ENCODE data around the gene TOM1L2. TPM values are rescaled to one million over a fixed set of nuclear protein-coding genes. Genes with fewer than 3 reads are reported as not detected.

TOM1L2 gene
- total and polyA plus RNA-seq, 2 of the 4 experiments (the other 2 are of a cell fraction) = 34.4 to 51.7 TPM

DNA sequence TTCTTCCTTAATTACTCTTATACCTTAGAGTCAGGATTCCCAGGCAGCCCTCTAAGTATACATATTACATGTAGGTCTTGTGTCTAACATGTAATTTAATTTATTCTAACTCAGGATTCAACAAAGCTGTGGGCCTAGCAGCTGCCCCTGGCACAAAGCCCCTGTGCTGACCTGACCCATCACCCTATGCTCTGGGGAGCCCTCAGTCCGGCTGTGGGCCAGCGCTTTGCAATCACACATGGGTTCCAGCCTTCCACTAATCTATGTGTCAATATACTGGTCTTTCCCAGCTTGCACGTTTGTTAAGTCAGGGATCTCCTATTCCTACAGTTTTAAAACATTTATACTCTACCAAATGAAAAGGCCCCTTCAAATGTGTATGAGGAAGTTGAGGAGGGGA, 72.7 kb downstream of the TOM1L2 start:
- peaks cover 18% of the 10 kb centered on the region for H3K36me3 ChIP-seq (ENCODE audit: control insufficient read depth, insufficient read depth, low read length)
- in situ Hi-C loops (cut with MboI; ENCODE audit: low sequenced_read_pairs) (loop anchor here (25.0 kb wide), 1 partner anchor 537 kb away; no protein-coding TSS in a partner anchor), dilution Hi-C loops (cut with HindIII; ENCODE audit: low sequenced_read_pairs, unreplicated experiment) (no loop called here), intact Hi-C loops (cut with micrococcal nuclease) (no loop called here)
- H3K9me3 ChIP-seq (ENCODE audit: control insufficient read depth, insufficient read depth, low read length) = no peaks in the 10 kb centered on the region
- CTCF ChIA-PET = interaction anchor here (1.2 to 1.3 kb wide), 2 partner anchors 20 to 134 kb away, joined by 3 to 4 read pairs; no protein-coding TSS in a partner anchor
- no TSS peak for BruUV-seq (replicated peaks)
- H3K18ac ChIP-seq (ENCODE audit: low read depth, low read length) = no peak overlapping the region
- H4K91ac ChIP-seq (ENCODE audit: insufficient read depth, low read depth, low read length) = no peak overlapping the region
- H2BK120ac ChIP-seq (ENCODE audit: low read depth, low read length) = no peak overlapping the region
- DNase-seq (no peak), ATAC-seq (ENCODE audit: low read depth) (no peak)
- H3K9ac ChIP-seq (ENCODE audit: low read depth, low read length) = no peak overlapping the region
- H3K4me3 ChIP-seq (ENCODE audit: insufficient read depth, low read depth, low read length) = no peak overlapping the region
- H2AK5ac ChIP-seq (ENCODE audit: low read depth, low read length) = no peak overlapping the region
- no peak overlapping the region for H2AFZ ChIP-seq (replicated peaks; ENCODE audit: low read length, poor library complexity)
- no peak overlapping the region for H3K4me2 ChIP-seq (ENCODE audit: low read depth, low read length)
- no peak overlapping the region for H2AK9ac ChIP-seq (replicated peaks; ENCODE audit: low read depth, low read length, poor library complexity)
- H4K5ac ChIP-seq (ENCODE audit: low read depth, low read length) = no peak overlapping the region
- H4K8ac ChIP-seq (ENCODE audit: low read depth in 2 of 2, low read length in 2 of 2) = no peak overlapping the region
- TF ChIP-seq NFE2L2 (IDR thresholded peaks at IDR 0.05; ENCODE audit: low read depth, low read length) (no peak), BHLHE40 (IDR thresholded peaks at IDR 0.05; ENCODE audit: low read depth, low read length) (no peak), RAD21 (IDR thresholded peaks at IDR 0.05; ENCODE audit: low read length) (no peak), MAZ (IDR thresholded peaks at IDR 0.05; ENCODE audit: borderline replicate concordance, low read depth, low read length) (no peak), ELK1 (IDR thresholded peaks at IDR 0.05; ENCODE audit: borderline replicate concordance, low read depth, low read length) (no peak), MAFK (IDR thresholded peaks at IDR 0.05; ENCODE audit: low read depth, low read length) (no peak), MXI1 (IDR thresholded peaks at IDR 0.05; ENCODE audit: borderline replicate concordance, low read depth, low read length) (no peak), RCOR1 (IDR thresholded peaks at IDR 0.05; ENCODE audit: insufficient replicate concordance, low read length) (no peak)
- TF ChIP-seq, protein P1, sequence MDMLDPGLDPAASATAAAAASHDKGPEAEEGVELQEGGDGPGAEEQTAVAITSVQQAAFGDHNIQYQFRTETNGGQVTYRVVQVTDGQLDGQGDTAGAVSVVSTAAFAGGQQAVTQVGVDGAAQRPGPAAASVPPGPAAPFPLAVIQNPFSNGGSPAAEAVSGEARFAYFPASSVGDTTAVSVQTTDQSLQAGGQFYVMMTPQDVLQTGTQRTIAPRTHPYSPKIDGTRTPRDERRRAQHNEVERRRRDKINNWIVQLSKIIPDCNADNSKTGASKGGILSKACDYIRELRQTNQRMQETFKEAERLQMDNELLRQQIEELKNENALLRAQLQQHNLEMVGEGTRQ (IDR thresholded peaks at IDR 0.05; ENCODE audit: low read depth, low read length) = no peak
- H2BK15ac ChIP-seq (ENCODE audit: low read depth, low read length) = no peak overlapping the region
- H4K20me1 ChIP-seq (ENCODE audit: insufficient read depth, low read length) = no peaks in the 10 kb centered on the region
- POLR2A ChIA-PET (ENCODE audit: unreplicated experiment) = no interaction called here
- peaks cover 7 to 29% of the 10 kb centered on the region in 2 experiments; a peak in 3 of 4 replicates for H3K79me1 ChIP-seq (ENCODE audit: low read depth in 1 of 2, low read length in 2 of 2)
- H3K23ac ChIP-seq (ENCODE audit: low read depth, low read length) = no peak overlapping the region
- H3K9me1 ChIP-seq (ENCODE audit: insufficient read depth, low read length) = peaks cover 18% of the 10 kb centered on the region
- H3K56ac ChIP-seq (ENCODE audit: extremely low read depth, insufficient read depth, low read length) = no peak overlapping the region
- H3K14ac ChIP-seq (replicated peaks; ENCODE audit: low read depth, low read length) = no peak overlapping the region
- H3K27ac ChIP-seq (ENCODE audit: insufficient read depth, low read length) = no peak overlapping the region
- no CpG with 5 or more reads among the region's 3 CpGs for WGBS, 2 experiments (ENCODE audit: extremely low coverage in 2 of 2, insufficient read length in 1 of 2)
- no peak overlapping the region for H2BK20ac ChIP-seq (ENCODE audit: low read depth, low read length)
- no peak overlapping the region for H2BK5ac ChIP-seq (ENCODE audit: low read depth, low read length, poor library complexity, severe bottlenecking)
- no peak overlapping the region for H3K4ac ChIP-seq (ENCODE audit: low read depth, low read length)
- H3K27me3 ChIP-seq (ENCODE audit: control insufficient read depth, insufficient read depth, low read length) = no peaks in the 10 kb centered on the region
- peaks cover 12% of the 10 kb centered on the region for H3K4me1 ChIP-seq (ENCODE audit: control insufficient read depth, insufficient read depth, low read length)

Data from IMR-90 (cell line).